HL-60/S4 treated with retinoic acid at 250 ng/mL for 4 days and 3 days (cell line): Measurements from ENCODE around the gene AQP9.
"Not testable (repeated sequence)": the region's sequence is repeated elsewhere in the genome, so short reads cannot be mapped to it uniquely, and the experiment has no call there.

Experiments used
- in situ Hi-C: fragments of 300-500 bp; cut with MboI; formaldehyde crosslinking; loops from 2 replicates; pipeline ENCODE4 v1.7.0; 2022; ENCODE audit warnings: low sequenced_read_pairs

Gene AQP9

GRCh38 chr15:58179206-58179605 lies 41.0 kb downstream of the AQP9 start:
- in situ Hi-C loops: loop anchor here (25.0 kb wide), 2 partner anchors 317 to 617 kb away; no protein-coding TSS in a partner anchor

DNA sequence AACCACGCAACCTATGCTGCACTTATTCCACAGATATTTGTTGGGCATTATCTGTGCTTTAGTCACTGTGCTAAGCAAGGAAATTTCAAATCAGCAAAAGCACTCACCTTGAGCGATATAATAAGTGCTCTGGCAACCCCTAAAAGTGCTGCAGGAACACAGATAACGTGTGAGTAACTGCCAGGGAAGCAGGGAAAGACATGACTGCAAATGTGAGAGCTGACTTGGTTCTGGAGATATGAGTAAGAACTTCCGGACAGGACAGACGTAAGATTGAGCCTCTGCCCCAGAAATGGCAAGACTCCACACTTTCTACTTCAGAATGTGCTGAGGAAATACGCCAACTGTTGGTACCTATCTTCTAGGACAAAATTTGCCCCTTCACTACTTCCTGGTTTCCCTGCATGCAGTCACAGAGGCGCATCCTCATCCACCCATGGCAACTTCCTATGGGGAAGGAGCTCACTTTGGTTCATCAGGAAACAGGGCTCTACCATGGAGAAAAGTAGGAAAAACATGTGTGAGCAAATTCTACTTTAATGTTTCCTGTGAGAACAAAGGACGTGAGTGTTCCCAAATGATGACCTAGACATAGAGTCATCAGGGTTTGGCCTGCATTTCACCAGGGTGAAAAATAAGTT lies 41.7 kb downstream of the AQP9 start:
- in situ Hi-C loops: loop anchor here (25.0 kb wide), 2 partner anchors 318 to 618 kb away; no protein-coding TSS in a partner anchor

DNA sequence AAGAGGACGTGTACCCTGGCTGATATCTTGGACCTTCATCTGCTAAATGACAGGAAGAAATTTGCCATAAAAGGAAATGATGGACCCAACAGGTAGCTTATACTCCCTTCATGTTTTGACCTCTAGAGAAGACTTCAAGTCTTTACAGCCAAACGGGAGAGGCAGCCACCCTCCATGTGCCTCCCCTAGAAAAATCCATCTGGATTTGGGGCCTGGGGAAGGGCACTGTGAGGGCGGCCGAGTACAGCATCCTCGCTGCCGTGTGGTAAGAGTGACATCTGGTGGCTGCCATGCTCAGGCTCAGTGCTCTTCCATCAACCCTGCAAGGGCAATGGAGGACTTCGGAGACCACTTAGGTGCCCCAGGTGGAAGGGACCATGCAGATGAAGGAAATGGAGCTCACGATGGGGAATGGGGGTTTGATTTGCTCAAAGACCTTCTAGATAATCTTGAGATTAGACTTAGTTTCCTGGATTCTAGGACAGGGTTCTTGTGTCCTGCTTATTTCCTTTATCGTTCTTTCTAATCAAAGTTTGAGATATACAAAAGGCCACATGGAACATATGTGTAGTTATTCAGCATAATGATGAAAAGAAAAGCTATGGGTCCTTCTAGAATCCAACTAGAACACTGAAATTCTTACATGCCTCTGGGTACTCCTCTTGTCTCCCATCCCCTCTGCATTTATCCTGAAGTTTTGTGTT lies 44.4 kb downstream of the AQP9 start:
- in situ Hi-C loops: loop anchor here (25.0 kb wide), 2 partner anchors 320 to 620 kb away; no protein-coding TSS in a partner anchor

DNA sequence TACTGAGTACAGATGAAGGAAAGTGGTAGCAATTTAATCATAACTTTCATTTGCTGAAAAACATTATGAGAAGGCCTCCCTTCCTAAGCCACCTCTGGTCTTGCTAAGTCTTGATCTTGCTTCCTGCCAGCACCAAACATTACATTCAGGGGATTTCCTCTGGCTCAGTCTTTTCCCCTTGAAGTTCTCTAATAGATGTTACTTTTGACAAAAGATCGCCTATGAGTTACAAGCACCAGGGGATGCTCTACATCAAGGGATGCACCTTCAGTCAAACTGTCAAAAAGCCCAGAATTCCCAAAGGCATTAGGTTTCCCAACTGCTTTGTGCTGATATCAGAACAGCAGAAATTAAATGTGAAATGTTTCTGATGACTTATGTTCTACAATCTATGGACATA lies 47.3 kb downstream of the AQP9 start:
- in situ Hi-C loops: loop anchor here (25.0 kb wide), 2 partner anchors 323 to 623 kb away; no protein-coding TSS in a partner anchor

GRCh38 chr15:58189148-58189811 lies 51.1 kb downstream of the AQP9 start:
- in situ Hi-C loops: loop anchor here (25.0 kb wide), 2 partner anchors 327 to 627 kb away; no protein-coding TSS in a partner anchor

DNA sequence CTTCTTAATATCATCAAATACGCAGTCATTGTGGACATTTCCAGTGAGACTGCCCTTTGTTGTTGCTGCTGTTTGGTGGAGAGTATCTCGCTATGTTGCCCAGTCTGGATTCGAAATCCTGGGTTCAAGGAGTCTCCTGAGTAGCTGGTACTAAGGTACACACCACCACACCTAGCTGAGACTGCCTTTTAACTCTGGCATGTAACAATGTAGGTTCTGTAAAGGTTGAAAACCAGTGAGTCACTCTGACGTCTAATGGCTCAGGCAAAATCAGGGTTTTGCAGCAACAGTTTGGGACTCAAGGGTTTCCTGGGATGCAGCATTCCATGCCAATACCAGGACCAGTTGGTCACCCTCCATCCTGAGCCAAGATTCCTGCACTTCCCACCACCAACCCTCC lies 52.2 kb downstream of the AQP9 start:
- in situ Hi-C loops: loop anchor here (25.0 kb wide), 2 partner anchors 328 to 628 kb away; no protein-coding TSS in a partner anchor

DNA sequence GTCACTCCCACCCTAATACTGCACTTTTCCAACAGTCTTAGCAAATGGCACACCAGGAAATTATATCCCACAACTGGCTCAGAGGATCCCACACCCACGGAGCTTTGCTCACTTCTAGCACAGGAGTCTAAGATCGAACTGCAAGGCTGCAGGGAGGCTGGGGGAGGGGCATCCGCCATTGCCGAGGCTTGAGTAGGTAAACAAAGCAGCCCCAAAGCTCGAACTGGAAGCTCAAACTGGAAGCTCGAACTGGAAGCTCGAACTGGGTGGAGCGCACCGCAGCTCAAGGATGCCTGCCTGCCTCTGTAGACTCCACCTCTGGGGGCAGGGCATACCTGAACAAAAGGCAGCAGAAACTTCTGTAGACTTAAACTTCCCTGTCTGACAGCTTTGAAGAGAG lies 55.5 kb downstream of the AQP9 start:
- in situ Hi-C loops: loop anchor here (25.0 kb wide), 2 partner anchors 331 to 631 kb away; no protein-coding TSS in a partner anchor

- in situ Hi-C loops: no loop called here
Measured at GRCh38 chr15:58200739-58201138, 62.6 kb downstream of the AQP9 start.

- in situ Hi-C loops: no loop called here
Measured at GRCh38 chr15:58201516-58201915, 63.3 kb downstream of the AQP9 start.

GRCh38 chr15:58203537-58203936 lies 65.4 kb downstream of the AQP9 start:
- in situ Hi-C loops: no loop called here

DNA sequence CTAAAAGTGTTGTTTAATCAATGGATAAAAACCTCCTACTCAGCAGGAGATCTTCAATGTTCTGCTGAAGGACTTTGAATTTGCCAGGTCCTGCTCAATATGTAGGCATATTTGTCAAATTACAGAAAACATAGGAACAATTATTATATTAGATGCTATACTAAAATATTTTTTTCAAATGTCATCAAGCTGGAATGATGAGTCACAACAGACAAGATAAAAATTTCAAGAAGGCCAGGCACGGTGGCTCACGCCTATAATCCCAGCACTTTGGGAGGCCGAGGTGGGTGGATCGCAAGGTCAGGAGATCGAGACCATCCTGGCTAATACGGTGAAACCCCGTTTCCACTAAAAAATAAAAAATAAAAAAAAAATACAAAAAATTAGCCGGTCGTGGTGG lies 68.0 kb downstream of the AQP9 start:
- in situ Hi-C loops: no loop called here

- in situ Hi-C loops: not testable (repeated sequence)
Measured at GRCh38 chr15:58208217-58208616, 70.0 kb downstream of the AQP9 start.

GRCh38 chr15:58209007-58209481 lies 70.9 kb downstream of the AQP9 start:
- in situ Hi-C loops: not testable (repeated sequence)

DNA sequence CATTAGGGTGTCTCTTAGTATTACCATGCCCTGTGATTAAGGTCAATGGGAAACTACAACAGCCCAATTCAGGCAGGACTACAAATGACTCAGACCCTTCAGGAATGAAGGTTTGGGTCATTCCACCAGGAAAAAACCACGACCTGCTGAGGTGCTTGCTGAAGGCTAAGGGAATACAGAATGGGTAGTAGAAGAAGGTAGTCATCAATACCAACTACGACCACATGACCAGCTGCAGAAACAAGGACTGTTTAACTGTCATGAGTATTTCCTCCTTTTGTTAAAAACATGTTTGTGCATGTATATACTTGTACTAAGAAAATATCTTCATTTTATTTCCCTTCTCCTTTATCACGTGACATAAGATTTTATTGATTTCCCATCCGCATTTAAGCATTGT lies 71.8 kb downstream of the AQP9 start:
- in situ Hi-C loops: not testable (repeated sequence)

- in situ Hi-C loops: no loop called here
Measured at GRCh38 chr15:58212909-58213526, 74.8 kb downstream of the AQP9 start.

DNA sequence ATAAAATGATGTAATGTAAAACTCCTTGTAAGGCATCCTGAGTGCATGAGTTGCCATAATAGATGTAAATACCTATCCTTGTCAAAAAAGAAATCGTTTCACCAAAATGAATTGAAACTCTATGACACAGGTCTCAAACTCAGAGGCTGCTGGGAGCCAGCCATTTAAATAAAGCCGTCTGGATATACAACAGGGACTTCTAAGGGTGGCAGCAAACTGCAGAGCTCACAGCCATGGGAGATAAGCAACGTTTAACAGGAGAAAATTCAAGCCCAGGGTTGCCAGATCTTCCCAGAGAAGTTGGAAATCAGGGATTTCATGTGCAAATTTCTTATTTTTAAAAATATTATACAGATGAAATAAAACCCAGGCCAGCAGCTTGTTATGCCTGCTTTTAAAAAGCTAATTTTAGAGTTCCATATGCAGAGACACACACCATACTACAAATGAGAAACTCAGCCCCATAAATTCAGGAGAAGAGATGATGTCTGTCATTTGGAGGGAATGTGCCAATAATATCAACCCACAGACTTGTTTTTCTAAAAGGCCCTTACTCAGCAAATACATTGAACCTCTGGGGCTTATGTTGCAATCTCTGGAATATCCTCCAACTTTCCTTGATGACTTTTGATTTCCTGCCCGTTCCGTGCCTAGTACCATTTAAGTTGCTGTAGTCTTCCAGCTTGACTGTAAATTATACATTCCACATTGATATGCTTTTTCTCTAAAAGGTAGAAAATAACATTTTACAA lies 75.6 kb downstream of the AQP9 start:
- in situ Hi-C loops: no loop called here

- in situ Hi-C loops: no loop called here
Measured at GRCh38 chr15:58214591-58215340, 76.6 kb downstream of the AQP9 start.

- in situ Hi-C loops: no loop called here
Measured at GRCh38 chr15:58217460-58217859, 79.3 kb downstream of the AQP9 start.

- in situ Hi-C loops: no loop called here
Measured at GRCh38 chr15:58221591-58222241, 83.5 kb downstream of the AQP9 start.
